SK-N-SH treated with all-trans-retinoic acid at 6 μM for 48 hours (cell line): ENCODE results near the gene TRPM1.

Experiments used
- ATAC-seq: fragments of 200-7000 bp; cut with Tn5 transposase; 3 replicates; pipeline ENCODE4 v1.9.1; 2020; ENCODE audit warnings: mild to moderate bottlenecking, moderate library complexity
- ARNTL ChIP-seq: fragments of 450-650 bp; formaldehyde crosslinking; IDR thresholded peaks from 2 replicates; pipeline ENCODE4 v1.5.0; 2020; ENCODE audit warnings: low read depth, mild to moderate bottlenecking, moderate library complexity, borderline replicate concordance
- BACH2 ChIP-seq: fragments of 250-450 bp; sonication (Bioruptor Pico); IDR thresholded peaks from 2 replicates; pipeline ENCODE4 v1.9.0; 2021; ENCODE audit warnings: mild to moderate bottlenecking, borderline replicate concordance
- CSDC2 ChIP-seq: fragments of 250-450 bp; sonication (Bioruptor Pico); IDR thresholded peaks from 2 replicates; pipeline ENCODE4 v1.5.0; 2020; ENCODE audit warnings: mild to moderate bottlenecking, moderate library complexity
- ESRRG ChIP-seq: fragments of 250-450 bp; sonication (Bioruptor Pico); IDR thresholded peaks from 2 replicates; pipeline ENCODE4 v1.6.1; 2021; ENCODE audit warnings: mild to moderate bottlenecking
- GLIS3 ChIP-seq: fragments of 250-450 bp; sonication (Bioruptor Pico); IDR thresholded peaks from 2 replicates; pipeline ENCODE4 v1.5.0; 2020; ENCODE audit warnings: mild to moderate bottlenecking, moderate library complexity
- ISL1 ChIP-seq: fragments of 250-450 bp; sonication (Bioruptor Pico); IDR thresholded peaks from 2 replicates; pipeline ENCODE4 v2.1.2; 2022; ENCODE audit warnings: mild to moderate bottlenecking, moderate library complexity
- OSR1 ChIP-seq: fragments of 250-450 bp; sonication (Bioruptor Pico); IDR thresholded peaks from 2 replicates; pipeline ENCODE4 v1.8.0; 2022; ENCODE audit warnings: moderate library complexity, mild to moderate bottlenecking, inconsistent platforms
- PPARA ChIP-seq: fragments of 250-450 bp; sonication (Bioruptor Pico); IDR thresholded peaks from 2 replicates; pipeline ENCODE4 v1.5.0; 2020; ENCODE audit warnings: mild to moderate bottlenecking, borderline replicate concordance
- RARB ChIP-seq: fragments of 250-450 bp; sonication (Bioruptor Pico); IDR thresholded peaks from 2 replicates; pipeline ENCODE4 v1.8.0; 2021; ENCODE audit warnings: mild to moderate bottlenecking, moderate library complexity
- SNAI2 ChIP-seq: fragments of 250-450 bp; sonication (Bioruptor Pico); IDR thresholded peaks from 2 replicates; pipeline ENCODE4 v1.5.0; 2020; ENCODE audit warnings: mild to moderate bottlenecking, moderate library complexity
- TCF4 ChIP-seq: fragments of 250-450 bp; sonication (Bioruptor Pico); IDR thresholded peaks from 2 replicates; pipeline ENCODE4 v1.8.0; 2021; ENCODE audit warnings: mild to moderate bottlenecking, moderate library complexity, borderline replicate concordance
- TOX ChIP-seq: fragments of 250-450 bp; sonication (Bioruptor Pico); IDR thresholded peaks from 2 replicates; pipeline ENCODE4 v1.8.0; 2021; ENCODE audit warnings: mild to moderate bottlenecking, moderate library complexity, borderline replicate concordance
- ZC3H10 ChIP-seq: fragments of 250-450 bp; sonication (Bioruptor Pico); IDR thresholded peaks from 2 replicates; pipeline ENCODE4 v1.5.1; 2021; ENCODE audit warnings: mild to moderate bottlenecking, moderate library complexity
- ZFP3 ChIP-seq: fragments of 250-450 bp; sonication (Bioruptor Pico); IDR thresholded peaks from 2 replicates; pipeline ENCODE4 v1.5.0; 2020; ENCODE audit warnings: mild to moderate bottlenecking, moderate library complexity
- ZFP30 ChIP-seq: fragments of 450-650 bp; formaldehyde crosslinking; IDR thresholded peaks from 2 replicates; pipeline ENCODE4 v1.5.0; 2022; ENCODE audit warnings: mild to moderate bottlenecking, moderate library complexity
- ZNF70 ChIP-seq: fragments of 450-650 bp; formaldehyde crosslinking; IDR thresholded peaks from 2 replicates; pipeline ENCODE4 v1.5.0; 2020; ENCODE audit warnings: mild to moderate bottlenecking, moderate library complexity
- ZNF8 ChIP-seq: fragments of 450-650 bp; formaldehyde crosslinking; IDR thresholded peaks from 2 replicates; pipeline ENCODE4 v1.5.0; 2020; ENCODE audit warnings: mild to moderate bottlenecking, moderate library complexity
- TF ChIP-seq, protein P1 (sequence below): fragments of 250-450 bp; sonication (Bioruptor Pico); IDR thresholded peaks from 2 replicates; pipeline ENCODE4 v1.5.1; 2020; ENCODE audit warnings: low read depth, mild to moderate bottlenecking, moderate library complexity
- TF ChIP-seq, protein P2 (sequence below): fragments of 250-450 bp; sonication (Bioruptor Pico); IDR thresholded peaks from 2 replicates; pipeline ENCODE4 v1.8.0; 2020; ENCODE audit warnings: mild to moderate bottlenecking, moderate library complexity, borderline replicate concordance
- TF ChIP-seq, protein P3 (sequence below): fragments of 250-450 bp; sonication (Bioruptor Pico); IDR thresholded peaks from 2 replicates; pipeline ENCODE4 v1.5.0; 2020; ENCODE audit warnings: mild to moderate bottlenecking, moderate library complexity
- TF ChIP-seq, protein P4 (sequence below): fragments of 250-450 bp; sonication (Bioruptor Pico); IDR thresholded peaks from 2 replicates; pipeline ENCODE4 v1.8.0; 2021; ENCODE audit warnings: low read depth, mild to moderate bottlenecking, moderate library complexity, borderline replicate concordance

Gene TRPM1

DNA sequence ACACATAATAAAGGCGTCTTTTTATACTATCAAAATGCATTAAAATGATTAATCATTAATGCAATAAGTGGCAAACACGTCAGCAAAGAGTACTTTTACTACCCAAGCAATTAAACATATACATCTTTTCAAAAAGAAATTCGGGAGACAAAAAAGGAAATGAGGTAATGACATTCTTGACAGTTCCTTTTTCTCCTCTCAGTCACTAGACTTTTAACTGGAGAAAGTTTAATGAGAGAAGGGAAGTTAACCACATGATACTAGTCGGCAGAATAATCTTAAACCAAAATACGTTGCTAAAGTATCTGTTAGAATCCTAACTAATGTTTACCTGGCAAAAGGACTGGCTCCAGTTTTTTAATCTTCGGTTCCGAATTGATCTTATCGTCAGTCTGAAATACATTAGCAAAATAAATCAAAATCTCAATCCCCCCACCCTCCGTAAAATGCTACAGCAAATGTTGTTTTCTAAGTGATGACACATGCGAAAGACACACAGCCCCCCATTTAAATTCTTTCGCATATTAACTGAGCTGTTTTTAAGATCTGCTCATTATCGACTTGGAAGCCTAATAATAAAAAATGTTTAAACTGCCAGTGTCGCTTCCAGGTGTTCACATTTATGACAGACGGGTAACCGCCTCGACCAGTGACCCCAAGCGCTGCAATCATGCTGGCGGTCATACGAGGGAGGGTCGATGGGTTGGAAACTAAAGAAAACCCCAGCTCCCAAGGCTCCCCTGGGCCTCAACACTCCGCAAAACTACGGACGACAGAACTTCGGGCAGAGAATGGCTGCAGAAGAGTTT lies 110.9 kb downstream of the TRPM1 start:
- no peak for ATAC-seq
- TF ChIP-seq ZFP3 (CRISPR knock-in tag) (no peak), ISL1 (CRISPR knock-in tag) (no peak), PPARA (CRISPR knock-in tag) (no peak), CSDC2 (CRISPR knock-in tag) (no peak), TOX (CRISPR knock-in tag) (no peak), ZFP30 (CRISPR knock-in tag) (no peak), ESRRG (CRISPR knock-in tag) (no peak), ZNF70 (CRISPR knock-in tag) (no peak), SNAI2 (CRISPR knock-in tag) (no peak), RARB (CRISPR knock-in tag) (no peak), BACH2 (no peak), ZNF8 (CRISPR knock-in tag) (no peak)
- TF ChIP-seq, protein P1, sequence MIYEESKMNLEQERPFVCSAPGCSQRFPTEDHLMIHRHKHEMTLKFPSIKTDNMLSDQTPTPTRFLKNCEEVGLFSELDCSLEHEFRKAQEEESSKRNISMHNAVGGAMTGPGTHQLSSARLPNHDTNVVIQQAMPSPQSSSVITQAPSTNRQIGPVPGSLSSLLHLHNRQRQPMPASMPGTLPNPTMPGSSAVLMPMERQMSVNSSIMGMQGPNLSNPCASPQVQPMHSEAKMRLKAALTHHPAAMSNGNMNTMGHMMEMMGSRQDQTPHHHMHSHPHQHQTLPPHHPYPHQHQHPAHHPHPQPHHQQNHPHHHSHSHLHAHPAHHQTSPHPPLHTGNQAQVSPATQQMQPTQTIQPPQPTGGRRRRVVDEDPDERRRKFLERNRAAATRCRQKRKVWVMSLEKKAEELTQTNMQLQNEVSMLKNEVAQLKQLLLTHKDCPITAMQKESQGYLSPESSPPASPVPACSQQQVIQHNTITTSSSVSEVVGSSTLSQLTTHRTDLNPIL: no peak
- TF ChIP-seq, protein P2, sequence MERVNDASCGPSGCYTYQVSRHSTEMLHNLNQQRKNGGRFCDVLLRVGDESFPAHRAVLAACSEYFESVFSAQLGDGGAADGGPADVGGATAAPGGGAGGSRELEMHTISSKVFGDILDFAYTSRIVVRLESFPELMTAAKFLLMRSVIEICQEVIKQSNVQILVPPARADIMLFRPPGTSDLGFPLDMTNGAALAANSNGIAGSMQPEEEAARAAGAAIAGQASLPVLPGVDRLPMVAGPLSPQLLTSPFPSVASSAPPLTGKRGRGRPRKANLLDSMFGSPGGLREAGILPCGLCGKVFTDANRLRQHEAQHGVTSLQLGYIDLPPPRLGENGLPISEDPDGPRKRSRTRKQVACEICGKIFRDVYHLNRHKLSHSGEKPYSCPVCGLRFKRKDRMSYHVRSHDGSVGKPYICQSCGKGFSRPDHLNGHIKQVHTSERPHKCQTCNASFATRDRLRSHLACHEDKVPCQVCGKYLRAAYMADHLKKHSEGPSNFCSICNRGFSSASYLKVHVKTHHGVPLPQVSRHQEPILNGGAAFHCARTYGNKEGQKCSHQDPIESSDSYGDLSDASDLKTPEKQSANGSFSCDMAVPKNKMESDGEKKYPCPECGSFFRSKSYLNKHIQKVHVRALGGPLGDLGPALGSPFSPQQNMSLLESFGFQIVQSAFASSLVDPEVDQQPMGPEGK: no peak
- TF ChIP-seq, protein P3, sequence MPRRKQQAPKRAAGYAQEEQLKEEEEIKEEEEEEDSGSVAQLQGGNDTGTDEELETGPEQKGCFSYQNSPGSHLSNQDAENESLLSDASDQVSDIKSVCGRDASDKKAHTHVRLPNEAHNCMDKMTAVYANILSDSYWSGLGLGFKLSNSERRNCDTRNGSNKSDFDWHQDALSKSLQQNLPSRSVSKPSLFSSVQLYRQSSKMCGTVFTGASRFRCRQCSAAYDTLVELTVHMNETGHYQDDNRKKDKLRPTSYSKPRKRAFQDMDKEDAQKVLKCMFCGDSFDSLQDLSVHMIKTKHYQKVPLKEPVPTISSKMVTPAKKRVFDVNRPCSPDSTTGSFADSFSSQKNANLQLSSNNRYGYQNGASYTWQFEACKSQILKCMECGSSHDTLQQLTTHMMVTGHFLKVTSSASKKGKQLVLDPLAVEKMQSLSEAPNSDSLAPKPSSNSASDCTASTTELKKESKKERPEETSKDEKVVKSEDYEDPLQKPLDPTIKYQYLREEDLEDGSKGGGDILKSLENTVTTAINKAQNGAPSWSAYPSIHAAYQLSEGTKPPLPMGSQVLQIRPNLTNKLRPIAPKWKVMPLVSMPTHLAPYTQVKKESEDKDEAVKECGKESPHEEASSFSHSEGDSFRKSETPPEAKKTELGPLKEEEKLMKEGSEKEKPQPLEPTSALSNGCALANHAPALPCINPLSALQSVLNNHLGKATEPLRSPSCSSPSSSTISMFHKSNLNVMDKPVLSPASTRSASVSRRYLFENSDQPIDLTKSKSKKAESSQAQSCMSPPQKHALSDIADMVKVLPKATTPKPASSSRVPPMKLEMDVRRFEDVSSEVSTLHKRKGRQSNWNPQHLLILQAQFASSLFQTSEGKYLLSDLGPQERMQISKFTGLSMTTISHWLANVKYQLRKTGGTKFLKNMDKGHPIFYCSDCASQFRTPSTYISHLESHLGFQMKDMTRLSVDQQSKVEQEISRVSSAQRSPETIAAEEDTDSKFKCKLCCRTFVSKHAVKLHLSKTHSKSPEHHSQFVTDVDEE (CRISPR knock-in tag): no peak
- TF ChIP-seq, protein P4, sequence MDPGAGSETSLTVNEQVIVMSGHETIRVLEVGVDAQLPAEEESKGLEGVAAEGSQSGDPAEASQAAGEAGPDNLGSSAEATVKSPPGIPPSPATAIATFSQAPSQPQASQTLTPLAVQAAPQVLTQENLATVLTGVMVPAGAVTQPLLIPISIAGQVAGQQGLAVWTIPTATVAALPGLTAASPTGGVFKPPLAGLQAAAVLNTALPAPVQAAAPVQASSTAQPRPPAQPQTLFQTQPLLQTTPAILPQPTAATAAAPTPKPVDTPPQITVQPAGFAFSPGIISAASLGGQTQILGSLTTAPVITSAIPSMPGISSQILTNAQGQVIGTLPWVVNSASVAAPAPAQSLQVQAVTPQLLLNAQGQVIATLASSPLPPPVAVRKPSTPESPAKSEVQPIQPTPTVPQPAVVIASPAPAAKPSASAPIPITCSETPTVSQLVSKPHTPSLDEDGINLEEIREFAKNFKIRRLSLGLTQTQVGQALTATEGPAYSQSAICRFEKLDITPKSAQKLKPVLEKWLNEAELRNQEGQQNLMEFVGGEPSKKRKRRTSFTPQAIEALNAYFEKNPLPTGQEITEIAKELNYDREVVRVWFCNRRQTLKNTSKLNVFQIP (CRISPR knock-in tag): no peak

DNA sequence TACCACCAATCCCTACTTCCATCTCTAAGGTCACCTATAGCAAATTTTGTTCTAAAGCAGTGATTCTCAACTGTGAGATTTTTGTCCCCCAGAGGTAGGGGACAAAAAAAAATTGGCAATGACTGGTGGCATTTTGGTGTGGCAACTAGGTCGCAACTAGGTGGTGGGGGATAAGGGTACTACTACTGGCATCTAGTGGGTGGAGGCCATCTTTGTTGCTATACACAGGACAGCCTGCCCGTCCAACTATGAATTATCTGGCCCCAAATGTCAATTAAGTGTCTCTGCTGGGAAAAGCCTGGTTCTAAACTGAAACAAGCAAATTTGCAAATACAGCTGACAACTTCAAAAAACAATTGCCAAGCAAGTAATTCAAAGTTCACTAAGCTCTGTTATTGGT lies 111.5 kb downstream of the TRPM1 start:
- no peak for TF ChIP-seq ZC3H10 (CRISPR knock-in tag)
- TF ChIP-seq, protein P1: no peak
- no peak for TF ChIP-seq GLIS3
- TF ChIP-seq TCF4: no peak
- TF ChIP-seq, protein P2: no peak
- no peak for TF ChIP-seq ISL1 (CRISPR knock-in tag)
- no peak for TF ChIP-seq ZNF8 (CRISPR knock-in tag)
- TF ChIP-seq, protein P3 (CRISPR knock-in tag): no peak
- no peak for TF ChIP-seq PPARA (CRISPR knock-in tag)
- no peak for TF ChIP-seq ESRRG (CRISPR knock-in tag)
- no peak for TF ChIP-seq ARNTL
- TF ChIP-seq OSR1: no peak
- TF ChIP-seq RARB (CRISPR knock-in tag): no peak
- TF ChIP-seq BACH2: no peak
- no peak for ATAC-seq
